Measurements from ENCODE around the gene AJM1. TPM values are rescaled to one million over a fixed set of nuclear protein-coding genes. Genes with fewer than 3 reads are reported as not detected.

The AJM1 gene
- total RNA-seq, 1 experiment from 2014 or later: 0.11 TPM

DNA sequence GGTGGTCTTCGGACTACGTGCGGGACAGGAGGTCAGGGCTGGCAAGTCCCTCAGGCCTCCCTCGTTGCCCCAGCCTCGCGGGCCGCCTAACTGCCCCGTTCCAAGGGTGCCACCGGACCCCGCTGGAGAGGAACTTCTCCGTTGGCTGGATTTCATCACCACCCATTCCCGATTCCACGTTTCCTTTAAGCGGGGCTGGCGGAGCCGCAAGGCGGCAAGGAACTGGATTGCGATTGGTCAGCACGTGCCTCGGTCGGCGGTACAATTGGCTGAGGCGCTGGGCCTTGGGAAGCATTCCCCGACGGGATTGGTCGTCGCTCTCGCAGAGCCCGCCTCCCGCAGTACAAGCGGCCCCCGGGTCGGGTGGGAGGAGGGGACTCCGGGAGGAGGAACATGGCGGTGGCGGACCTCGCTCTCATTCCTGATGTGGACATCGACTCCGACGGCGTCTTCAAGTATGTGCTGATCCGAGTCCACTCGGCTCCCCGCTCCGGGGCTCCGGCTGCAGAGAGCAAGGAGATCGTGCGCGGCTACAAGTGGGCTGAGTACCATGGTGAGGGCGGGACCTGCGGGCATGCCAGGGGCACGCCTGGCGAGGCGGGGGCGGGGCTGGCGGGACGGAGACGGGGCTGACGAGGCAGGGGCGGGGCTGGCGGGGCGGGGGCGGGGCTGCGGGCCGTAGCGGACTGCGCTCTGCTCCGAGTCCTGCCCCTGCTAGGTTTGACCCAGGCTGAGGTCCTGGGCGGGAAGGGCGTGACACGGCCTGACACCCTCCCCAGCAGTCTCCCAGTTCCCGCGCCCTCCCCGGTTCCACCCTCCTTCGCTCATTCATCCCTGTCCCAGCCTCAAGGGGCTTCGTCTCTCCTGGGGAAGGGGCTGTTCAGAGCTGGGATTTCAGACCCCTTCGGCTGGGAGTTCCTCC is 7.0 kb downstream of the AJM1 start, which contains the start of gene PHPT1:
Gene PHPT1 (plus strand): TSS at position 372 of the 922 bp plus-strand sequence. CDS start 22 bp downstream, at position 394.
- peaks cover 24% of the 10 kb centered on the region for H3K27me3 ChIP-seq (replicated peaks)
- peaks cover 3% of the 10 kb centered on the region for H3K9me3 ChIP-seq (replicated peaks)
- H3K27ac ChIP-seq: no peak within 1 kb of the TSS
- peaks cover 26% of the 10 kb centered on the region for H3K4me1 ChIP-seq (replicated peaks)
- peak within 1 kb of the TSS; percentile 57 for H3K4me3 ChIP-seq
- peak; percentile 98 to 99 for DNase-seq (ENCODE audit: low read depth in 1 of 2, low spot score in 2 of 2)
- peaks cover 26% of the 10 kb centered on the region for H3K36me3 ChIP-seq

DNA sequence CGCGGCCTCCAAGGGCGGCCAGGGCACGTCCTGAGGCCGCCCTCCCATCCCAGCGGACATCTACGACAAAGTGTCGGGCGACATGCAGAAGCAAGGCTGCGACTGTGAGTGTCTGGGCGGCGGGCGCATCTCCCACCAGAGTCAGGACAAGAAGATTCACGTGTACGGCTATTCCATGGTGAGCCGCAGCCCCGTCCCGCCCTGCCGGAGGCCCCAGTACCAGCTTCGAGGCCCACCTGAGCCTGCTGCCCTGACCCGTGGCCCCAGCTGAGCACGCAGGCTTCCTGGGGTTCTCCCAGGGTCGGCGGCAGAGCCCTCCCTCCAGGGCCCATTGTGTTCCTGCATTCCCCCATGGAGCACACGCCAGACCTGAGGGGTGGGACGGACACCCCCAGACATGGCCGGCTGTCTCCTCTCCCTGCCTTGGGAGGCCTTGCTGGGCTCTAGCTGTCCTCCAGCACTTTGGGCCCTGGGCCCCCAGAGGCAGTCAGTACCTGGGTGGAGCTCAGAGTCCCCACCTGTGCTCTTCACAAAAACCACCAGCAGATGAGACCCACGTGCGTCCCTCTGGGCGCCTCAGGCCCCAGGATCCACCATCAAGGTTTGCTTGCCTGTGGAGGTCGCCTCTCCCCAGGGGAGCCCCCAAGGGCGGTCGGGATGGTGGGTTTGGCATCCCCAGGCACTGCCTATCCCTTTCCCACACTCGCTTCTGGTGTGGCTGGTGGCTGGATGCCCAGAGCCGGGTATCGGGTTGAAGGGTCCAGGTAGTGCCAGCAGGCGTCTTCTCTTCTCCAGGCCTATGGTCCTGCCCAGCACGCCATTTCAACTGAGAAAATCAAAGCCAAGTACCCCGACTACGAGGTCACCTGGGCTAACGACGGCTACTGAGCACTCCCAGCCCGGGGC is 7.9 kb downstream of the AJM1 start:
- H3K4me3 ChIP-seq: peak overlapping the region; percentile 57
- H3K27me3 ChIP-seq (replicated peaks): peaks cover 23% of the 10 kb centered on the region
- peaks cover 3% of the 10 kb centered on the region for H3K9me3 ChIP-seq (replicated peaks)
- no peak for DNase-seq (ENCODE audit: low read depth in 1 of 2, low spot score in 2 of 2)
- no peak overlapping the region for H3K27ac ChIP-seq
- peaks cover 26% of the 10 kb centered on the region for H3K36me3 ChIP-seq
- H3K4me1 ChIP-seq (replicated peaks): peaks cover 26% of the 10 kb centered on the region

DNA sequence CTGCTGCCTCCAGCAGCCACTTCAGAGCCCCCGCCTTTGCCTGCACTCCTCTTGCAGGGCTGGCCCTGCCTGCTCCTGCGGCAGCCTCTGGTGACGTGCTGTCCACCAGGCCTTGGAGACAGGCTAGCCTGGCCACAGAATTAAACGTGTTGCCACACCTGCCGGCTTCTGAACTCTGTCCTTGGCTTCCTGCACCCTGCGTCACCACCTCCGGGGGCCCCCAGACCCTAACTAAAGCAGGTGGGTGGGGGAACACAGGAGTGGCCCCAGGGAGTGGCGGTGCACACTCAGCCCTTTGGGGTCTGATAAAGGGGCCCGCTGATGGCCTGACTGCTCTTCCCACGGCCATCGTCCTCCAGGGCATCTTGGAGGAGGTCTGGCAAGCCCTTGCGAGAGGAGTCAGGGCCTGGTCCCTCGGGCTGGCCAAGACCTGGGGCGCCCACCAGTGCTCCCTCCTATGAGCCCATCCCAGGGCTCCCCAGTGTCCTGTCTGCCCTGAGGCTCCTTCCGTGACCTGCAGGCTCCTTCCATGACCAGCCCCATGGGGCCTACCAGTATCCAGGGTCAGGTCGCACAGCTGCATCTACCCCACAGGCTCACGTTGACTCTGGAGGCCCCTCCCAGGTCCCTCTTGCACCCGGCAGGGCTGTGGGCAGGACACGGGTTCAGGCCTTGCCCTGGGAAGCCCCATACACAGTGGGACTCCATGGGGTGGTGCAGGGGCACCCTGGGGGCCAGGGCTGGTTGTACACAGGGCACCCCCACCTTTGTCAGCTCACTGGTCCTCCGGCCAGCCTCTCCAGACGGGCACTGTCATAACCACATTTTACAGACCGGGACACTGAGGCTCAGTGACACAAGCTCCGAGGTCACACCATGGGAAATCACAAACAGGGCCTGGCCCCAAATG is 8.8 kb downstream of the AJM1 start:
- Histone ChIP-seq H3K9me3 (replicated peaks) (peaks cover 3% of the 10 kb centered on the region), H3K27me3 (replicated peaks) (peaks cover 16% of the 10 kb centered on the region), H3K27ac (no peak overlapping the region), H3K4me1 (replicated peaks) (peaks cover 26% of the 10 kb centered on the region), H3K36me3 (peaks cover 26% of the 10 kb centered on the region), H3K4me3 (no peak overlapping the region)
- no peak for DNase-seq (ENCODE audit: low read depth in 1 of 2, low spot score in 2 of 2)

DNA sequence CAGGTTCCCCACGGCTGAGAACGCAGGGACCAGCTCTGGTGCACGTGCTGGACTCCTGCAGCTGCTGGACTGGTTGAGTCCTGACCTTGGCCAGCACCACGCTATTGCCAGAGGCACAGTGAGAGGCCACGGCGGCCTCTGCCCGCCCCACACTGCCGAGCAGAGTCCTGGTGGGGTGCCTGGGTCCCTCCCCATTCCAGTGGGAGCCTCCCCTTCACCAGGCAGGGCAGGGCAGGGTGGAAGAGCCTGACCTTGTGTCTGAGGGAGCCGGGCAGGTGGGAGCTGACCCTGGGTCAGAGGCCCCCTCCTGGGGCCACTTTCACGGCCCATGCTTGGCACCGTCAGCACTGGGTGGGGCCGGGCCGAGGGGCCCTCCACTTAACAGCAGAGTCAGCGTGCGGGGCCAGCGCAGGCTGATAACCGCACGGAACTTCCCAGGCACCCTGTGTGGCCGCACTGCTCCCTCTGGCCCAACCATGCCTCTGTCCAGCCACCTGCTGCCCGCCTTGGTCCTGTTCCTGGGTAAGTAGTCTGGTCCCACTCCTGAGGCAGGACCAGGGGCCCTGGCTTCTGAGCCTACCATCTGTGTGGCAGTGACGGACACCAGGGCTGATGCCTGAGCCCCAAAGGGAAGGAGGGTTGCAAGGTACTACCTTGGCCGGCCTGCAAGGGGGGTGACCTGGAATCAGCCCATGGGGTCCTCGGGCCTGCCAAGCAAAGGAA is 9.8 kb downstream of the AJM1 start, which contains the start of gene MAMDC4:
Gene MAMDC4 (plus strand): TSS at position 406 of the 723 bp plus-strand sequence. CDS start 71 bp downstream, at position 477.
- Histone ChIP-seq H3K4me3 (no peak within 1 kb of the TSS), H3K36me3 (peaks cover 26% of the 10 kb centered on the region), H3K4me1 (replicated peaks) (peaks cover 18% of the 10 kb centered on the region), H3K27me3 (replicated peaks) (peaks cover 7% of the 10 kb centered on the region), H3K27ac (no peak within 1 kb of the TSS), H3K9me3 (replicated peaks) (no peaks in the 10 kb centered on the region)
- DNase-seq (ENCODE audit: low read depth in 1 of 2, low spot score in 2 of 2): no peak

DNA sequence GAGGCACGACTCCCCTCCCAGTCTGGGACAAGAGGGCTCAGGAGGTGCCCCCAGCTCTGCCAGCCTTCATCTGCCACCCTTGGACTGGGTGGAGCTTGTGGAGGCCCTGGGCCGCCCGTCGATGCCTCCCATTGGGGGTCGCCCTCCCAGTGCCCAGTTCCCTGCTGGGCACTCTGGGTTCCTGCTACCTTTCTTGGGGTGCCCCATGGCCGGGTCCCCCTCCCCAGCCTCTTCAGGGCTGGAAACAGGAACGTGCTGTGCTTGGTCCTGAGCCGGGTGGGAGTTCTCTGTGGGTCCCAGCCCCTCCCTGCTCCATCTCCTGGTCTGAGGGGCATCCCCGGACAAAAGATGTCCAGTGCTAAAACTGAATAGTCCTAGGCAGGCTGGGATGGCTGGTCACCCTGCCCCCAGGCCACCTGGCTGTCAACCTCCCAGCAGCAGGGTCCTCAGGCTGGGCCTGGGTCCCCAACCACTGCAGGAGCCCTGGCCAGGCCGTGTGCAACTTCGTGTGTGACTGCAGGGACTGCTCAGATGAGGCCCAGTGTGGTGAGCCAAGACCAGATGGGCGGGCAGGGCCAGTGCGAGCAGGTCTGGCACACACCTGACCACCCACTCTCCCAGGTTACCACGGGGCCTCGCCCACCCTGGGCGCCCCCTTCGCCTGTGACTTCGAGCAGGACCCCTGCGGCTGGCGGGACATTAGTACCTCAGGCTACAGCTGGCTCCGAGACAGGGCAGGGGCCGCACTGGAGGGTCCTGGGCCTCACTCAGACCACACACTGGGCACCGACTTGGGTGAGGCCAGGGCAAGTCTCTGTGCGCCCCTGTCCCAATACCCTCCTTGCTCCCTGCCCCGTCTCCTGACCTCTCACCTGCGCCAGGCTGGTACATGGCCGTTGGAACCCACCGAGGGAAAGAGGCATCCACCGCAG is 10.7 kb downstream of the AJM1 start:
- Histone ChIP-seq H3K27ac (no peak overlapping the region), H3K4me3 (no peak overlapping the region), H3K9me3 (replicated peaks) (no peaks in the 10 kb centered on the region), H3K27me3 (replicated peaks) (peaks cover 2% of the 10 kb centered on the region; the same call in 1 of the 2 replicates), H3K36me3 (peaks cover 32% of the 10 kb centered on the region), H3K4me1 (replicated peaks) (peaks cover 12% of the 10 kb centered on the region)
- no peak for DNase-seq (ENCODE audit: low read depth in 1 of 2, low spot score in 2 of 2)

DNA sequence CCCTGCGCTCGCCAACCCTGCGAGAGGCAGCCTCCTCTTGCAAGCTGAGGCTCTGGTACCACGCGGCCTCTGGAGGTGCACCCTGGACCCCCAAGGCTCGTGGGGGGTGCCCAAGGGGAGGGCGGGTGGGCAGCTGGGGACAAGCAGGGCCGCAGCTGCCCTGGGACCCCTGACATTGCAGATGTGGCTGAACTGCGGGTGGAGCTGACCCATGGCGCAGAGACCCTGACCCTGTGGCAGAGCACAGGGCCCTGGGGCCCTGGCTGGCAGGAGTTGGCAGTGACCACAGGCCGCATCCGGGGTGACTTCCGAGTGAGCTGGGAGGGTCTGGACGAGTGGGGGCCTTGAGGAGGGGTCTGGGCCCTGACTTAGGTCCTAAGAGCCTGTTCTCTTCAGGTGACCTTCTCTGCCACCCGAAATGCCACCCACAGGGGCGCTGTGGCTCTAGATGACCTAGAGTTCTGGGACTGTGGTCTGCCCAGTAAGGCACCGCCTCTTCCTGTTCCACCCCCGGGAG is 11.4 kb downstream of the AJM1 start:
- H3K36me3 ChIP-seq: peaks cover 37% of the 10 kb centered on the region
- no peaks in the 10 kb centered on the region for H3K9me3 ChIP-seq (replicated peaks)
- no peaks in the 10 kb centered on the region for H3K27me3 ChIP-seq (replicated peaks)
- peaks cover 8% of the 10 kb centered on the region for H3K4me1 ChIP-seq (replicated peaks)
- no peak for DNase-seq (ENCODE audit: low read depth in 1 of 2, low spot score in 2 of 2)
- H3K27ac ChIP-seq: no peak overlapping the region
- no peak overlapping the region for H3K4me3 ChIP-seq

DNA sequence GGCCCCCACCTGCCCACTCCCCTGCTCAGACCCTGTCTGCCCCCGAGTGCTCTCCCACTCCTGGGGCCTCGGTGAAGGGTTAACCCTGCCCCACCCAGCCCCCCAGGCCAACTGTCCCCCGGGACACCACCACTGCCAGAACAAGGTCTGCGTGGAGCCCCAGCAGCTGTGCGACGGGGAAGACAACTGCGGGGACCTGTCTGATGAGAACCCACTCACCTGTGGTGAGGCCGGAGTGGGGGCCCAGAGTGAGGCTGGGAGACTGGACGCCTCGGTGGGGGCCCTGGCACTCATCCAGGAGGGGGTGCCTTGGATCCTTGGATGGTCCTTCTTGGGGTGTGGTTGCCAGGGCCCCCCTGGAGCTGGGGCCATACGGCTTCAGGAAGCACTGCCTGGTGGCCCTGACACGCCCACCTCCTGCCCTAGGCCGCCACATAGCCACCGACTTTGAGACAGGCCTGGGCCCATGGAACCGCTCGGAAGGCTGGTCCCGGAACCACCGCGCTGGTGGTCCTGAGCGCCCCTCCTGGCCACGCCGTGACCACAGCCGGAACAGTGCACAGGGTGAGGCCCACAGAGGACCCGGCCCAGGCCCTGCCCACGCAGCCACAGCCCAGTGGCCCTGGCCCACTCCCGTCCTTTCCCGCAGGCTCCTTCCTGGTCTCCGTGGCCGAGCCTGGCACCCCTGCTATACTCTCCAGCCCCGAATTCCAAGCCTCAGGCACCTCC is 12.0 kb downstream of the AJM1 start:
- no peak for DNase-seq (ENCODE audit: low read depth in 1 of 2, low spot score in 2 of 2)
- Histone ChIP-seq H3K4me3 (no peak overlapping the region), H3K27me3 (replicated peaks) (no peaks in the 10 kb centered on the region), H3K4me1 (replicated peaks) (peaks cover 8% of the 10 kb centered on the region), H3K36me3 (peaks cover 43% of the 10 kb centered on the region), H3K27ac (no peak overlapping the region), H3K9me3 (replicated peaks) (no peaks in the 10 kb centered on the region)

DNA sequence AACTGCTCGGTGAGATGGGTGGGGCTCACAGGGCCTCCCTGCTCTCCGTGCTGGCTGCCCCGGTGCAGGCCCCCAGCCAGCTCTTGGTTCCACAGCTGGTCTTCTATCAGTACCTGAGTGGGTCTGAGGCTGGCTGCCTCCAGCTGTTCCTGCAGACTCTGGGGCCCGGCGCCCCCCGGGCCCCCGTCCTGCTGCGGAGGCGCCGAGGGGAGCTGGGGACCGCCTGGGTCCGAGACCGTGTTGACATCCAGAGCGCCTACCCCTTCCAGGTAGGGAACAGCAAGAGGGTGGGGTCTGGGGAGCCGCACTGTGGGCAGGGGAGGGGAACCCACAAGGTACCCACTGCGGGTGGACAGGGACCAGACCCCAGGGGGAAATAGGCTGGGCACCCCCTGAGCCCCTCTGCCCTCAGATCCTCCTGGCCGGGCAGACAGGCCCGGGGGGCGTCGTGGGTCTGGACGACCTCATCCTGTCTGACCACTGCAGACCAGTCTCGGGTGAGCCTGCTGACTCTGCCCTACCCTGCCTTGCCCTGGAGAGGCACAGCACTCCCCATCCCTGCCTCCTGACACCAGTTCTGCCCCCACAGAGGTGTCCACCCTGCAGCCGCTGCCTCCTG is 12.7 kb downstream of the AJM1 start:
- H3K9me3 ChIP-seq (replicated peaks): no peaks in the 10 kb centered on the region
- no peak overlapping the region for H3K4me3 ChIP-seq
- no peak overlapping the region for H3K27ac ChIP-seq
- H3K36me3 ChIP-seq: peaks cover 47% of the 10 kb centered on the region
- H3K4me1 ChIP-seq (replicated peaks): peaks cover 5% of the 10 kb centered on the region
- H3K27me3 ChIP-seq (replicated peaks): no peaks in the 10 kb centered on the region
- no peak for DNase-seq (ENCODE audit: low read depth in 1 of 2, low spot score in 2 of 2)

DNA sequence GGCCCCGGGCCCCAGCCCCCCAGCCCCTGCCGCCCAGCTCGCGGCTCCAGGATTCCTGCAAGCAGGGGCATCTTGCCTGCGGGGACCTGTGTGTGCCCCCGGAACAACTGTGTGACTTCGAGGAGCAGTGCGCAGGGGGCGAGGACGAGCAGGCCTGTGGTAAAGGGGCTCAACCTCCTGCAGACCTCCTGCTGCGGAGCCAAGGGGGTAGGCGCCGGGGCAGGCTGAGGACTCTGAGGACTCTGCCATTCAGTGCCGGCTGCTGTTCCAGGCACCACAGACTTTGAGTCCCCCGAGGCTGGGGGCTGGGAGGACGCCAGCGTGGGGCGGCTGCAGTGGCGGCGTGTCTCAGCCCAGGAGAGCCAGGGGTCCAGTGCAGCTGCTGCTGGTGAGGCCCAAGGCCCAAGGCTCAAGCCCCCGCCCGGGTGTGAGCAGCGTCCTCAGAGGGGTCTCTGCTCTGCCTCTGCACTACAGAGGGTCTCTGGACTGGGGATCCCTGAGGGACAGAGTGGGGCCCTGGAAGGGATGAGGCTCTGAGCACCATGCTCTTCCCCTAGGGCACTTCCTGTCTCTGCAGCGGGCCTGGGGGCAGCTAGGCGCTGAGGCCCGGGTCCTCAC is 13.3 kb downstream of the AJM1 start:
- DNase-seq (ENCODE audit: low read depth in 1 of 2, low spot score in 2 of 2): no peak
- Histone ChIP-seq H3K4me3 (no peak overlapping the region), H3K9me3 (replicated peaks) (no peaks in the 10 kb centered on the region), H3K36me3 (peaks cover 47% of the 10 kb centered on the region), H3K27ac (no peak overlapping the region), H3K4me1 (replicated peaks) (no peaks in the 10 kb centered on the region), H3K27me3 (replicated peaks) (no peaks in the 10 kb centered on the region)

DNA sequence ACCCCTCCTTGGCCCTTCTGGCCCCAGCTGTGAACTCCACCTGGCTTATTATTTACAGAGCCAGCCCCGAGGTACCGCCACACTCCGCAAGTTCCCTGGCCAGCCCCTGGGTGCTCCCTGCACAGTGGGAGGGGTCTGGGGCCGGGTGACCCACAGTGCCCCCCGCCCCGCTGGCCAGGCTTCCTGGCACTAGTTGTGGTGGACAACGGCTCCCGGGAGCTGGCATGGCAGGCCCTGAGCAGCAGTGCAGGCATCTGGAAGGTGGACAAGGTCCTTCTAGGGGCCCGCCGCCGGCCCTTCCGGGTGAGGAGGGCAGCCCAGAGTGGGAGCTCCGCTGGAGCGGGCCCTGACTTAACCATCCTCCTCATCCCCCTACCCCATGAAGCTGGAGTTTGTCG is 13.8 kb downstream of the AJM1 start:
- no peak for DNase-seq (ENCODE audit: low read depth in 1 of 2, low spot score in 2 of 2)
- peaks cover 47% of the 10 kb centered on the region for H3K36me3 ChIP-seq

More for the DNA sequence above, 13.8 kb downstream of the AJM1 start:
- Histone ChIP-seq H3K27me3 (replicated peaks) (no peaks in the 10 kb centered on the region), H3K9me3 (replicated peaks) (no peaks in the 10 kb centered on the region), H3K27ac (no peak overlapping the region), H3K4me1 (replicated peaks) (no peaks in the 10 kb centered on the region), H3K4me3 (no peak overlapping the region)
